ENCODE data around the gene ITGAX.

Gene ITGAX

GRCh38 chr16:31376705-31377104 lies 21.7 kb downstream of the ITGAX start:
- no peak for DNase-seq

DNA sequence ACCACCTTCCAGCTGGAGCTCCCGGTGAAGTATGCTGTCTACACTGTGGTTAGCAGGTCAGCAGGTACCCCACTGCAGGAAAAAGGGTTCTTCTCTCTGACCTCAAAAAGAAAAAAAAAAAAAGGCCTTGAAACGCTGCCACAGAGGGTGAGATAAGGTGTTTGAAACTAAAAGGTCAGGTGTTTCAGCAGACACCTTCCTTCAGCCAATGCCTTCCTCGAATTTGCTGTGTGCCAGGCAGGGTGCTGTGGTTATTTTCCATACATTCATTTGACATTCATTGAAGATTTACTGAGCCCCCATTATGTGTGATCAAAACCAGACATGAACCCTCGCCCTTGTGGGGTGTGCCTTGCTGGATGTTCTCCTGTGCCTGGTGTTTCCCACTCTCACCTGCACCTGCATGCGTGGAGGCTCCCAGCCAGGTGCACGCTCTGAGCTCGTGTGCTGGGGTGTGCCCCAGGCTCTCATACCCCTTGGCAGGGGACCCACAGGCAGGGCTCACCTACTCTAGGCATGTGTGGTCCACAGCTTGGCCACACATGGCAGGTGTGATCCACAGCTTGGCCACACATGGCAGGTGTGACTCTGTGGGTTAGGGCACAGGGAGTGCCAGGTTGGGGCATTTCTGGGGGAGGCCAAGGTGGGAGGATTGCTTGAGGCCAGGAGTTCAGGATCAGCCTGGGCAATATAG lies 22.4 kb downstream of the ITGAX start:
- DNase-seq, result no peak

- DNase-seq, result no peak
These were observed 25.2 kb downstream of the ITGAX start for GRCh38 chr16:31380201-31380600.

DNA sequence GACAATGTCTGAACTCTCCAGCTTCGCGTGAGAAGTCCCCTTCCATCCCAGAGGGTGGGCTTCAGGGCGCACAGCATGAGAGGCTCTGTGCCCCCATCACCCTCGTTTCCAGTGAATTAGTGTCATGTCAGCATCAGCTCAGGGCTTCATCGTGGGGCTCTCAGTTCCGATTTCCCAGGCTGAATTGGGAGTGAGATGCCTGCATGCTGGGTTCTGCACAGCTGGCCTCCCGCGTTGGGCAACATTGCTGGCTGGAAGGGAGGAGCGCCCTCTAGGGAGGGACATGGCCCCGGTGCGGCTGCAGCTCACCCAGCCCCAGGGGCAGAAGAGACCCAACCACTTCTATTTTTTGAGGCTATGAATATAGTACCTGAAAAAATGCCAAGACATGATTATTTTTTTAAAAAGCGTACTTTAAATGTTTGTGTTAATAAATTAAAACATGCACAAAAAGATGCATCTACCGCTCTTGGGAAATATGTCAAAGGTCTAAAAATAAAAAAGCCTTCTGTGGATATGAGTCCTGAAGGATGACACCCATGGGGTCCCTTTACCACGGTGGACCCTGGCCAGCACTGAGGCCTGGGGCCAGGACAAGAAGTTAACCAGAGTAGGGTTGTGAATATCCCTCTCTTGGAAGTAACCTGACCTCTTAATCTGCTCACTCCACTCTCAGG lies 27.6 kb downstream of the ITGAX start:
- no peak for DNase-seq

GRCh38 chr16:31385680-31386079 lies 30.7 kb downstream of the ITGAX start:
- no peak for DNase-seq

DNA sequence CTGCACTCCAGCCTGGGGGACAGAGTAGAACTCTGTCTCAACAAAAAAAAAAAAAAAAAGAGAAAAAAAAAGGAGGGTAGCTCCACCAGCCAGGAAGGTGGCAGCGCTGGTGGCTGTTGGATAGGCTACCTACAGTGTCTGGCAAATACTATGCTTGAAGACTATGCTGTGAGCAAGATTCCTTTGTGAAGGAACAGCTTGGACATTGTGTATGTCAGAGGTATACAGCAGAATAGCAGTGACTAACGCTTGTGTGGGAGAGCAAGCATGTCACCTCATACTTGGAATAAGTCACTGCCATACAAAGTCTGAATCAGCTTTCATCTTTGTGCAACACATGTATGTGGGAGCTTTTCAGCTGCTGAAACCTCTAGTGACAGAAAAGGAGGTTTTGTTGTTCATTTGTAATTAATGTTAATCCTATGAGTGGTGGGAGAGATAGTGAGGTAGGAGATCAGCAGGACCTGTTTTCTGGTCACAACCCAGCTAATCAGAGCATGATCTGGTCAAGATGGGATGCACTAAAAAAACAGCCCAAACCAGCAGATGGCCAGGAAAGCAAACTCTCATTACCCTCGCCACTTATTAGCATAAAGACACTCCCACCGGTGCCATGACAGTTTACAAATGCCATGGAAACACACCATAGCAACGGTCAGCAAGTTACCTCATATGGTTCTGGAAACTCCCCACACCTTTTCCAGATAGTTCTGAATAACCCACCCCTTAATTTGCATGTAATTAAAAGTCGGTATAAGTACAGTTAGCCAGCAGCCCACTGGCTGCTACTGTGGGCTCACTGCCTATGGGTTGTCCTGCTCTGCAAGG lies 31.4 kb downstream of the ITGAX start:
- DNase-seq, result no peak

GRCh38 chr16:31388535-31388934 lies 33.6 kb downstream of the ITGAX start:
- DNase-seq, result no peak

- DNase-seq, result no peak
These were observed 35.6 kb downstream of the ITGAX start for GRCh38 chr16:31390504-31391041.

DNA sequence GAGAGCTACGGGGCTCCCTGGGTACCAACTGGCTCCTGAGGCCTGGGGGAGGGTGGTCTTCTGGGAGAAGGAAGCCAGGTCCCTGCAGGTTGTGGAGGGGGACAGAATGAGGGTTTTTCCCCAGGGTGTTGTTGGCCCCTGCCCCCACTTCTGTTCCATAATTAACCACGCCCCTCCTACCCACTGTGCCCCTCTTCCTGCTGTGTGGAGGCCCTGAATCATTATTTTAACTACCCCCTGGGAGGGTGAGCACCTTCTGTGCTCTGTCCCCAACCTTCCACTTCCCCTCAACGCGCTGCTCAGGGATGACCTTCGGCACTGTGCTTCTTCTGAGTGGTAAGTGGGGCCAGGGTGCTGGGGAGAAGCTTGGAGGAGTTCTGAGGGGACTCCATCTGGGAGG lies 38.1 kb downstream of the ITGAX start, which contains the start of gene ITGAD:
Gene ITGAD, plus strand, starts transcription at position 280 of the 400 bp plus-strand sequence. Its CDS starts 26 bp downstream, at position 306.
- no peak for DNase-seq

- no peak for DNase-seq
These were observed 40.7 kb downstream of the ITGAX start for GRCh38 chr16:31395647-31396046.

- DNase-seq, result no peak
These were observed 42.2 kb downstream of the ITGAX start for GRCh38 chr16:31397096-31397660.

DNA sequence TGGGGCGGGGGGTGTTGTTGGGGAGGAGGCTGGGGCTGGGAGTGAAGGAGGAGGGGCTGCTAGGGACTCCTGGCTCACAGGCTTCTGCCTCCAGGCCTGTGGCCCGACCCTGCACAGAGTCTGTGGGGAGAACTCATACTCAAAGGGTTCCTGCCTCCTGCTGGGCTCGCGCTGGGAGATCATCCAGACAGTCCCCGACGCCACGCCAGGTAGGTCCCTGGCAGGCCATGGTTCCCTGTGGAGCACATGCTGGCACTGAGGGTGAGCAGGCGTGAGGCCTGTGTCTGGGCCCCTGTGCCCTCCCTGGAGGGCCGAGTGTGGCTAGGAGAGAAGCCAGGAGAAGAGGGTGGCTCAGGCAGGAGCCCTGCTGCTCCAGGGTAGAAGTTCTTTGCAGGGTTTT lies 42.7 kb downstream of the ITGAX start:
- no peak for DNase-seq

- DNase-seq, result no peak
These were observed 45.2 kb downstream of the ITGAX start for GRCh38 chr16:31400191-31400590.

DNA sequence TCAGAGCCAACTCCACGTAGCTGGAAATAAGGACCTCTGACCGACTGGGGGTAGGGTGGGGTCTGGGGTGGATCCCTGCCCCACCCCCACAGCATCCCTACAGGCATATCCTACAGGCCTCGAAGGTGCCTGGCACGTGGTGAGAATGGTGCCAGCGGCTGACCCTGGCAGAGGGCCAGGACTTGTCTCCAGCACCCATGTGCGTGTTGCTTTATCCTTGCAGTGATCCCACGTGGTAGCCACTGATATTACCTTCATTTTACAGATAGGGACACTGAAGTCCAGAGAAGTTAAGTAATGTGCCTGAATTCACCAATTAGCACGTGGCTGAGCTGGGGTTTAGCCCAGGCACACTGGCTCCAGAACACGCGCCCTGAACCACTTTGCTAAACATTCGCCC lies 46.5 kb downstream of the ITGAX start:
- no peak for DNase-seq

GRCh38 chr16:31402687-31403086 lies 47.7 kb downstream of the ITGAX start:
- no peak for DNase-seq

DNA sequence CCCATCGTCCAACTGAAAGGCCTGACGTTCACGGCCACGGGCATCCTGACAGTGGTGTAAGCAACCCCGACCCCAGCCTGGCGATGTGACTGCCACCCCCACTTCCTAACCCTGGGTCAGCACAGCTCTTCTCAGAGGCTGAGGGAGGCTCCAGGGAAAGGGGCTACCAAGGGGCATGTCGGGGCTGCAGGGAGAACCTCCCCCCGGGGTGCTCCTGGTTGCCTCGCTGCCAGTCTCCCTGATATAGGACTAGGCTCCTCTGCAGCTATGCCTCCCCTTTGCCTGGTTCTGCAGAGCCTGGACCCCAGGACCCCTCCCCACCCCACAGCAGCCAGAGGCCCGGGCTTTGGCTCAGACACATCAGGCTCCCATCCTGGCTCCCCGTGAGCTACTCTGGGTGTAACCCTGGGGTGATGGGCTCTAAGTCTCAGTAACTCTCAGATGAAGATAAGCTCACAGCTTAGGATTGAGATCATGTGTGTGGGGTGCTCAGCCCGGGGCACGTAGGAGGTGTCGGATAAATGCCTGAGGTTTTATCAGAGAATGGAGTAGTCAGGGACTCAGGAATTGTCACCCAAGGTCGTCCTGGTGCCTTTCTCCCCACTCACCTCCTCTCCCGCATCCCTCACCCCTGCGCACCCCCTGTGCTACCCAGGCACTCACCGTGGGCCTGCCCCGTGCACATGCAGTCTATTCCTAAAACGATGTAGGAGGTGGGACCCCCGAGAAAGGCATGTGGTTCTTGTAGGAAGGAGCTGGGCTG lies 48.8 kb downstream of the ITGAX start:
- no peak for DNase-seq

GRCh38 chr16:31404353-31405064 lies 49.5 kb downstream of the ITGAX start:
- no peak for DNase-seq

- no peak for DNase-seq
These were observed 52.4 kb downstream of the ITGAX start for GRCh38 chr16:31407406-31407805.

- DNase-seq, result no peak
These were observed 54.5 kb downstream of the ITGAX start for GRCh38 chr16:31409433-31409832.

DNA sequence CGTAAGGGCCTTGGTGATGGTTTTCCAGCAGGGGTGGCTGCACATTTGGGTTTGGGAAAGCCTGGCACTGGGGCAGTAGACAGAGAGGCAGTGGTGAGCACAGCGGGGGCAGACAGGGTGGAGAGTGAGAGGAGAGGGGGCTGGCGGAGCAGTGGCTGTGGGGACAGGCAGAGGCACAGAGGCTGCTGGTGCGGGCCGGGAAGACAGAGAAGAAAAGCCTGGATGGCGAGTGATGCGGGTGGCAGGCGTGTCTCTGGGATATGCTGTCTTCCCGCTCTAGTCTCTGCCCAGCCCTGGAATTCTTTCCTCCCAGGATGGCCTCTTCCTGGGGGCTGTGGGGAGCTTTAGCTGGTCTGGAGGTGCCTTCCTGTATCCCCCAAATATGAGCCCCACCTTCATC lies 55.1 kb downstream of the ITGAX start:
- DNase-seq, result no peak

GRCh38 chr16:31411024-31411844 lies 56.3 kb downstream of the ITGAX start:
- no peak for DNase-seq
